Measurements from ENCODE around the gene CAB39L. TPM values are rescaled to one million over a fixed set of nuclear protein-coding genes. Genes with fewer than 3 reads are reported as not detected.

The CAB39L gene
- total and polyA plus RNA-seq, 11 donors, result 5.9 to 27.4 (median 16.2) TPM

DNA sequence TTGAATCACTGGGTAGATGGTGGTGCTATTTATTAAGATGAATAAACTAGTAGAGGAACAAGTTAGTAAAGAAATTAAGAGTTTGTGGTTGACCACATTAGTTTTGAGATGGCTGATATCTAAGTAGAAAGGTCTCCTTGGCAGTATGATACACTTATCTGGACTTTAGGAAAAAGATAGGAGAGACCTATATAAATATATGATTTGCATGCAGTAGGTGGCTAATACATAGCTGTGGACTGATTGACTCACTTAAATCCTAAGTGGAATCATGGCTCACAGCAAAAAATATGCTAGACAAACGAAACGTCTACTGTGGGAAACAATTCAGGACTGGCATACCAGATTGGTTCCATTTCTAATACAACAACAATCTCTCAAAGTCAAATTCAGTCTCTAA, 92.0 kb downstream of the CAB39L start:
- ATAC-seq, result no peak
- Histone ChIP-seq H3K9me3 (peaks cover 0 to 13% (median 2%) of the 10 kb centered on the region in 12 donors), H3K4me1 (peaks cover 0 to 15% (median 2%) of the 10 kb centered on the region in 12 donors), H3K27me3 (no peaks in the 10 kb centered on the region), H3K36me3 (peaks cover 0 to 22% (median 7%) of the 10 kb centered on the region in 9 donors), H3K27ac (no peak overlapping the region), H3K4me3 (no peak overlapping the region)
- DNase-seq, result no peak
- WGBS, 4 donors, result 81 to 91% (median 83%) methylated on average over 2 of the region's 2 CpGs
- TF ChIP-seq, protein P1, sequence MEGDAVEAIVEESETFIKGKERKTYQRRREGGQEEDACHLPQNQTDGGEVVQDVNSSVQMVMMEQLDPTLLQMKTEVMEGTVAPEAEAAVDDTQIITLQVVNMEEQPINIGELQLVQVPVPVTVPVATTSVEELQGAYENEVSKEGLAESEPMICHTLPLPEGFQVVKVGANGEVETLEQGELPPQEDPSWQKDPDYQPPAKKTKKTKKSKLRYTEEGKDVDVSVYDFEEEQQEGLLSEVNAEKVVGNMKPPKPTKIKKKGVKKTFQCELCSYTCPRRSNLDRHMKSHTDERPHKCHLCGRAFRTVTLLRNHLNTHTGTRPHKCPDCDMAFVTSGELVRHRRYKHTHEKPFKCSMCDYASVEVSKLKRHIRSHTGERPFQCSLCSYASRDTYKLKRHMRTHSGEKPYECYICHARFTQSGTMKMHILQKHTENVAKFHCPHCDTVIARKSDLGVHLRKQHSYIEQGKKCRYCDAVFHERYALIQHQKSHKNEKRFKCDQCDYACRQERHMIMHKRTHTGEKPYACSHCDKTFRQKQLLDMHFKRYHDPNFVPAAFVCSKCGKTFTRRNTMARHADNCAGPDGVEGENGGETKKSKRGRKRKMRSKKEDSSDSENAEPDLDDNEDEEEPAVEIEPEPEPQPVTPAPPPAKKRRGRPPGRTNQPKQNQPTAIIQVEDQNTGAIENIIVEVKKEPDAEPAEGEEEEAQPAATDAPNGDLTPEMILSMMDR (IDR thresholded peaks at IDR 0.05), result no peak
- TF ChIP-seq POLR2A (IDR thresholded peaks at IDR 0.05), result no peak
- intact Hi-C loops (cut with DNase I), result no loop called here

- intact Hi-C loops (cut with DNase I), result no loop called here
- no peak overlapping the region for H3K4me3 ChIP-seq
- DNase-seq, result no peak
- WGBS, 4 donors, result 81 to 85% (median 84%) methylated on average over 7 of the region's 7 CpGs
- no peaks in the 10 kb centered on the region for H3K27me3 ChIP-seq
- no peaks in the 10 kb centered on the region for H3K9me3 ChIP-seq
- no peak for ATAC-seq
- H3K27ac ChIP-seq, result no peak overlapping the region
- TF ChIP-seq, protein P1 (IDR thresholded peaks at IDR 0.05), result no peak
- no peak for TF ChIP-seq POLR2A (IDR thresholded peaks at IDR 0.05)
- peaks cover 0 to 16% (median 7%) of the 10 kb centered on the region in 9 donors for H3K36me3 ChIP-seq
- peaks cover 0 to 12% (median 0%) of the 10 kb centered on the region in 12 donors for H3K4me1 ChIP-seq
These were observed 95.1 kb downstream of the CAB39L start for GRCh38 chr13:49348751-49349150.

GRCh38 chr13:49347650-49348385, 96.0 kb downstream of the CAB39L start:
- no peak for DNase-seq
- Histone ChIP-seq H3K9me3 (no peaks in the 10 kb centered on the region), H3K27me3 (no peaks in the 10 kb centered on the region), H3K4me3 (no peak overlapping the region), H3K36me3 (peaks cover 0 to 24% (median 7%) of the 10 kb centered on the region in 9 donors), H3K4me1 (peaks cover 0 to 12% (median 0%) of the 10 kb centered on the region in 12 donors), H3K27ac (no peak overlapping the region)
- intact Hi-C loops (cut with DNase I), result no loop called here
- 86 to 92% (median 89%) methylated on average over 22 to 23 of the region's 23 CpGs for WGBS, 4 donors
- no peak for TF ChIP-seq POLR2A (IDR thresholded peaks at IDR 0.05)
- TF ChIP-seq, protein P1 (IDR thresholded peaks at IDR 0.05), result no peak
- ATAC-seq, result no peak

- Histone ChIP-seq H3K27me3 (no peaks in the 10 kb centered on the region), H3K4me3 (no peak overlapping the region), H3K4me1 (peaks cover 0 to 12% (median 0%) of the 10 kb centered on the region in 12 donors), H3K36me3 (peaks cover 0 to 24% (median 7%) of the 10 kb centered on the region in 9 donors), H3K9me3 (no peaks in the 10 kb centered on the region), H3K27ac (no peak overlapping the region)
- DNase-seq (no peak), ATAC-seq (no peak)
- TF ChIP-seq POLR2A (IDR thresholded peaks at IDR 0.05), result no peak
- intact Hi-C loops (cut with DNase I), result no loop called here
- WGBS, 4 donors, result 69 to 84% (median 79%) methylated on average over 5 of the region's 5 CpGs
These were observed 97.4 kb downstream of the CAB39L start for GRCh38 chr13:49346460-49346859.
